PC-9 (cell line): ENCODE measurements around the gene SYPL2. TPM values are rescaled to one million over a fixed set of nuclear protein-coding genes. Genes with fewer than 3 reads are reported as not detected.
"Not testable (repeated sequence)": the region's sequence is repeated elsewhere in the genome, so short reads cannot be mapped to it uniquely, and the experiment has no call there.

Experiments used
- BruUV-seq: library from RNA; stranded (reverse); fragments of 400-500 nt; replicated peaks from 2 replicates; lab custom pipeline; 2021; lab: Mats Ljungman, UMichigan
- CTCF ChIA-PET: fragments of 300-600 bp; sonication (Branson Sonifier 250); formaldehyde crosslinking; loops from one replicate; lab custom pipeline; 2022; ENCODE audit warnings: antibody characterized with exemption; lab: Charles Lee
- POLR2A ChIA-PET: fragments of 300-600 bp; sonication (Branson Sonifier 250); formaldehyde crosslinking; loops from one replicate; lab custom pipeline; 2022; ENCODE audit warnings: antibody characterized with exemption; ENCODE audit not compliant: unreplicated experiment; lab: Charles Lee
- DNase-seq, 2 experiments: peaks; one replicate each; pipeline versions ENCODE4 v3.0.0 to v3.0.0-alpha.2; 2015 to 2022; ENCODE audit warnings: mixed read lengths in 1 of 2
- H2AFZ ChIP-seq: fragments of 200-600 bp; sonication (generic); 2 replicates; pipeline ENCODE4 v1.8.1; 2017; ENCODE audit warnings: antibody characterized with exemption
- H3F3A ChIP-seq: fragments of 200-600 bp; sonication (generic); 2 replicates; pipeline ENCODE4 v1.8.1; 2017; ENCODE audit warnings: antibody characterized with exemption, mild to moderate bottlenecking, low read depth; ENCODE audit not compliant: insufficient read depth
- H3K27ac ChIP-seq: fragments of 200-600 bp; sonication (generic); 2 replicates; pipeline ENCODE4 v1.6.1; 2016; ENCODE audit warnings: mixed run types
- H3K27me3 ChIP-seq: fragments of 200-600 bp; sonication (generic); 2 replicates; pipeline ENCODE4 v1.6.1; 2016; ENCODE audit warnings: low read depth, mixed run types; ENCODE audit not compliant: insufficient read depth
- H3K36me3 ChIP-seq: fragments of 200-600 bp; sonication (generic); 2 replicates; pipeline ENCODE4 v1.6.1; 2016; ENCODE audit warnings: low read depth, mixed run types
- H3K4me1 ChIP-seq: fragments of 200-600 bp; sonication (generic); replicated peaks from 2 replicates; pipeline ENCODE4 v1.6.1; 2016; ENCODE audit warnings: mixed run types; ENCODE audit not compliant: insufficient read depth
- H3K4me2 ChIP-seq: fragments of 200-600 bp; sonication (generic); 2 replicates; pipeline ENCODE4 v1.6.1; 2017; ENCODE audit warnings: mixed run types
- H3K4me3 ChIP-seq: fragments of 200-600 bp; sonication (generic); 2 replicates; pipeline ENCODE4 v1.6.1; 2016; ENCODE audit warnings: mixed run types
- H3K79me2 ChIP-seq: fragments of 200-600 bp; sonication (generic); 2 replicates; pipeline ENCODE4 v1.6.1; 2017; ENCODE audit warnings: low read depth, mixed run types
- H3K9me2 ChIP-seq: fragments of 200-600 bp; sonication (generic); 2 replicates; pipeline ENCODE4 v1.8.1; 2017; ENCODE audit warnings: mild to moderate bottlenecking; ENCODE audit not compliant: insufficient read depth
- H3K9me3 ChIP-seq: fragments of 200-600 bp; sonication (generic); 2 replicates; pipeline ENCODE4 v1.8.1; 2016; ENCODE audit warnings: low read depth; ENCODE audit not compliant: insufficient read depth
- H4K20me1 ChIP-seq: fragments of 200-600 bp; sonication (generic); 2 replicates; pipeline ENCODE4 v1.8.1; 2017; ENCODE audit not compliant: insufficient read depth
- EZH2 ChIP-seq: fragments of 200-600 bp; sonication (generic); IDR thresholded peaks from 2 replicates; pipeline ENCODE4 v1.8.0; 2017; ENCODE audit warnings: antibody characterized with exemption, low read depth
- intact Hi-C: fragments of 100-400 bp; cut with micrococcal nuclease; formaldehyde crosslinking; loops from one replicate; pipeline ENCODE4 v1.10.0; 2022; ENCODE audit not compliant: unreplicated experiment
- total RNA-seq: library from RNA; stranded (reverse); gene quantifications from 2 replicates; pipeline ENCODE4 v1.2.3, GENCODE V29; 2021
- TF ChIP-seq, protein P1 (sequence below): fragments of 200-600 bp; sonication (generic); conservative IDR thresholded peaks from 2 replicates; pipeline ENCODE4 v1.6.1; 2017; ENCODE audit warnings: mixed run types, antibody characterized with exemption, mild to moderate bottlenecking, moderate library complexity

Gene SYPL2
- total RNA-seq, 1 experiment from 2014 or later = 0.09 TPM

DNA sequence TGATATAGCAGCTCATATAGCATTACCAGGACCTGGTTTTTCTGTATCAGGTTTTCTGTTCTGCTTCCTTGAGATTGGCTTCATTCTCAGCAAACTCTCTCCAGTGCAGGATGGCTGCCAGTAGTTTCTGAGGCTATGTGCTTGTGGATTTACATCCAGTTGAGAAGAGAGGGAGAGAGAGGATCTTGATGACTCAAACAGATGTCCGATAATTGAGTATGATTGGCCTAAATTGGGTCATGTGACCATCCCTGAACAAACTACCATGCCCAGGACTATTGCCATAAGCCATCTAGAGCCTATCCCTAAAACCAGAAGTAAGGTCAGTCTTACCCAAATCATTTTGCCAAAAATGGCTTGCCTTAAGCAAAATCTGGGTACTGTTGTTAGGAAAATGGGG is 22.0 kb upstream of the SYPL2 start:
- CTCF ChIA-PET = no interaction called here

DNA sequence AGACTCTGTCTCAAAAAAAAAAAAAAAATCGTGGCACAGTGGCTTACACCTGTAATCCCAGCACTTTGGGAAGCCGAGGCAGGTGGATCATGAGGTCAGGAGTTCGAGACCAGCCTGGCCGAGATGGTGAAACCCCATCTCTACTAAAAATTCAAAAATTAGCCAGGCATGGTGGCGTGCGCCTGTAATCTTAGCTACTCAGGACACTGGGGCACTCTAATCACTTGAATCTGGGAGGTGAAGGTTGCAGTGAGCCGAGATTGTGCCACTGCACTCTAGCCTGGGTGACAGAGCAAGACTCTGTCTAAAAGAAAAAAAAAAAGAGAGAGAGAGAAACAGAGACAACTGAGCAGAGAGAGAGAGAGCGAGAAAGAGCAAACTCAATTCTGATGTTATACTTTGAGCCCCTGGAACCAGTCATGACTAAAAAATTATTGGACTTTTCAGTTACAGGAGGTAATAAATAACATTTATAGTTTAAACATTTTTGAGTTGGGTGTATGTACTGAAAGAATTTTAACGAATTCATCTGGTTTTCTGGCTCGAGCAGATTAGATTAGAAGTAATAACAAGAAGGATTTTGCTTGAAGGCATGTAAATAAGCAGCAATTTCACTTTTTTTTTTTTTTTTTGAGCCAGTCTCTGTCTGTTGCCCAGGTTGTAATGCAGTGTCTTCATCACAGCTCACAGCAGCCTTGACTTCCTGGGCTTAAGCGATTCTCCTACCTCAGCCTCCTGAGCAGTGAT is 20.2 kb upstream of the SYPL2 start:
- Histone ChIP-seq H3K27me3 (peaks cover 37% of the 10 kb centered on the region), H3K9me3 (peaks cover 13% of the 10 kb centered on the region; the same call in 1 of the 2 replicates)
- H3K79me2 ChIP-seq, intact Hi-C loops, H3K4me1 ChIP-seq, H3K27ac ChIP-seq, H3K36me3 ChIP-seq, H3K4me3 ChIP-seq, CTCF ChIA-PET, DNase-seq, H2AFZ ChIP-seq, H4K20me1 ChIP-seq, H3K4me2 ChIP-seq, H3F3A ChIP-seq, H3K9me2 ChIP-seq, BruUV-seq: not testable (repeated sequence)
- POLR2A ChIA-PET = interaction anchor here (0.6 kb wide), 1 partner anchor 941 kb away, joined by 12 read pairs; no protein-coding TSS in a partner anchor

More for the DNA sequence above, 22.0 kb upstream of the SYPL2 start:
- Histone ChIP-seq H3K27ac (no peak overlapping the region), H3K36me3 (no peaks in the 10 kb centered on the region), H3K9me2 (no peaks in the 10 kb centered on the region), H3F3A (no peaks in the 10 kb centered on the region), H3K79me2 (no peaks in the 10 kb centered on the region), H3K4me1 (peaks cover 7% of the 10 kb centered on the region), H2AFZ (no peak overlapping the region), H4K20me1 (no peaks in the 10 kb centered on the region), H3K9me3 (peaks cover 13% of the 10 kb centered on the region; the same call in 1 of the 2 replicates), H3K4me2 (no peak overlapping the region), H3K4me3 (no peak overlapping the region), H3K27me3 (peaks cover 37% of the 10 kb centered on the region)
- DNase-seq = no peak
- no peak for TF ChIP-seq EZH2
- TF ChIP-seq, protein P1, sequence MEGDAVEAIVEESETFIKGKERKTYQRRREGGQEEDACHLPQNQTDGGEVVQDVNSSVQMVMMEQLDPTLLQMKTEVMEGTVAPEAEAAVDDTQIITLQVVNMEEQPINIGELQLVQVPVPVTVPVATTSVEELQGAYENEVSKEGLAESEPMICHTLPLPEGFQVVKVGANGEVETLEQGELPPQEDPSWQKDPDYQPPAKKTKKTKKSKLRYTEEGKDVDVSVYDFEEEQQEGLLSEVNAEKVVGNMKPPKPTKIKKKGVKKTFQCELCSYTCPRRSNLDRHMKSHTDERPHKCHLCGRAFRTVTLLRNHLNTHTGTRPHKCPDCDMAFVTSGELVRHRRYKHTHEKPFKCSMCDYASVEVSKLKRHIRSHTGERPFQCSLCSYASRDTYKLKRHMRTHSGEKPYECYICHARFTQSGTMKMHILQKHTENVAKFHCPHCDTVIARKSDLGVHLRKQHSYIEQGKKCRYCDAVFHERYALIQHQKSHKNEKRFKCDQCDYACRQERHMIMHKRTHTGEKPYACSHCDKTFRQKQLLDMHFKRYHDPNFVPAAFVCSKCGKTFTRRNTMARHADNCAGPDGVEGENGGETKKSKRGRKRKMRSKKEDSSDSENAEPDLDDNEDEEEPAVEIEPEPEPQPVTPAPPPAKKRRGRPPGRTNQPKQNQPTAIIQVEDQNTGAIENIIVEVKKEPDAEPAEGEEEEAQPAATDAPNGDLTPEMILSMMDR = no peak
- intact Hi-C loops = no loop called here
- no TSS peak for BruUV-seq
- POLR2A ChIA-PET = no interaction called here

DNA sequence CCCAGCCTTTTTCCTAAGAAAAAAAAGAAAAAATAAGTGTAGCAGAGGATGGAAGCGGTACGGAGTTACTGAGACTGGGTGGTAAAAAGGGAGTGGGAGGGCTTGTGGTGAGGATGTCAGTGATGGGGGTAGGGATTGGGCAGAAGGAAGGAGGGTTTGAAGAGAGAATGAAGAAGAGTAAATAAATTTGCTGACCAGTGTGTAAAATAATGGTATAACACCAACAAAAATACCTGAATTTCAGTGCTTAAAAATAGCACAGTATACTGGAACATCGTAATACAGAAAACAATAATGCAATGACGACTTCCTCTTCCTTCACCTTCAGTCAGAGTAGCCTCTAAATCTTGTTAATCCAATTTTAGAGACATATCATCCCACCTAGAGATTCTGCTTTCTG is 18.8 kb upstream of the SYPL2 start:
- Histone ChIP-seq H3K27me3 (peaks cover 41% of the 10 kb centered on the region), H4K20me1 (no peaks in the 10 kb centered on the region), H3K9me3 (peaks cover 13% of the 10 kb centered on the region; the same call in 1 of the 2 replicates), H3K4me1 (no peaks in the 10 kb centered on the region), H2AFZ (no peak overlapping the region), H3K9me2 (no peaks in the 10 kb centered on the region), H3K27ac (no peak overlapping the region), H3K4me2 (no peak overlapping the region), H3K4me3 (no peak overlapping the region), H3K36me3 (no peaks in the 10 kb centered on the region), H3F3A (no peaks in the 10 kb centered on the region), H3K79me2 (no peaks in the 10 kb centered on the region)
- no peak for DNase-seq
- TF ChIP-seq, protein P1 = no peak
- TF ChIP-seq EZH2 = no peak
- intact Hi-C loops = no loop called here
- no TSS peak for BruUV-seq
- ChIA-PET CTCF (no interaction called here), POLR2A (no interaction called here)
